GM12891 (cell line): ENCODE results near the gene VARS2.

Source experiments
- DNase-seq: peaks from one replicate; pipeline ENCODE4 v3.0.0; 2011; ENCODE audit warnings: low spot score; ENCODE audit not compliant: insufficient read length
- FAIRE-seq: peaks from 2 replicates; lab custom pipeline; 2011; peaks lifted over from hg19 to GRCh38; lab: Jason Lieb, UNC
- PAX5 ChIP-seq: IDR thresholded peaks from 2 replicates; pipeline ENCODE4 v1.6.1; 2011; ENCODE audit warnings: low read length, moderate library complexity, mild to moderate bottlenecking; ENCODE audit not compliant: insufficient read depth, severe bottlenecking
- POLR2A ChIP-seq: IDR thresholded peaks from 2 replicates; pipeline ENCODE4 v1.6.1; 2011; ENCODE audit warnings: low read depth, low read length, control low read depth
- POLR2AphosphoS5 ChIP-seq: IDR thresholded peaks from 2 replicates; pipeline ENCODE4 v1.6.1; 2011; ENCODE audit warnings: low read depth, low read length, control low read depth
- POU2F2 ChIP-seq: IDR thresholded peaks from 2 replicates; pipeline ENCODE4 v1.6.1; 2011; ENCODE audit warnings: low read depth, mild to moderate bottlenecking, control low read depth, low read length, moderate library complexity
- SPI1 ChIP-seq: IDR thresholded peaks from 2 replicates; pipeline ENCODE4 v1.6.1; 2011; ENCODE audit warnings: low read depth, low read length, control low read depth
- TAF1 ChIP-seq: IDR thresholded peaks from 2 replicates; pipeline ENCODE4 v1.6.1; 2011; ENCODE audit warnings: low read depth, low read length, control low read depth

Gene VARS2

DNA sequence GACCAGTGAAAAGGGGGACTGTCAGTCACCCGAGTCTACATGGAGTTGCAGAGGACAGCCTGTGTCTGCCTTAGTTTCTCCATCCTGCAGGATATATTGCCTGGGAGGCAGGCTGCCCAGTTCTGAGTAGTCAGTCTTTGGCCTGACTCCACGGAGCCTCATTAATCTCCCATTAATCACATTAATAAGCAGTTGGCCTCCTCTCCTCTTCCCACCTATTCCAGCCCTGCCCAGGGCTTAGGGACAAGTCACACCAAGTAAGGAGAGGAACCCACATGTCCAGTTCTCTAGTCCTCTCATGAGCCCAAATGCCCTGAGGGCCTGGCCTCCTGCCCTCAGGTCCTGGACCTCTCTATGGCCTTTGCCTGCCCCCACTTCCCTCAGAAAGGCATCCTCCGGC is 25.4 kb downstream of the VARS2 start:
- FAIRE-seq (no peak), DNase-seq (no peak)
- TF ChIP-seq PAX5 (no peak), POLR2A (no peak), POU2F2 (no peak), SPI1 (no peak)

DNA sequence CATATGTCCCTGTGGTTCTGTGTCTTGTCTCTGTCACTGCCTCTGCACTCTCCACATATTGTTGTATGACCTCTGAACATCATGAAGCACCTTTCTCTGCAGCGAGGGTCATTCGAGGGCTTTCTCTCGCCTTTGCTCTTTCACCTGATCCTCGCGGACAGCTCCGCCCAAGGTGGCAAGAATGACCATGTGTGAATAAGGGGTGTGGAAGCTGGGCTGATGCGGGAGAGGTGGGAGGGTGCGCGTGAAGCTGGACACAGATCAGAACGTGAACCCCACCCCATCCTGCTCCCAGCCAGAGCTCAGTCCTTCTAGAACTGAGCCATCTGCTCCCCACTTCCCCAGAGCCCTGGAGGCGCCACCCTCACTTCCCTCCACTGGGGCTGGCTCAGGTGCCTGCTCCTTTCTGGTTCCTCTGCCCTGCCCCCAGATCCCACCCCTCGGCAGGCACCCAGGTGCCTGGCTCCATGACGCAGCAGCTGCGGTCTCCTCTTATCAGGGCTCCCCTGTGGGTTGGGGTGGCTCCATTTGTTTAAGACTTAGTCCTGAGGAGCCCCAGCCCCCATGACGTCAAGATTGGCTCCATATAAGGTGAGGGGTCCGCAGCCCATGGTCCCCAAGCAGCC is 26.4 kb downstream of the VARS2 start, which contains the start of gene MUCL3:
Gene MUCL3, plus strand, starts transcription at position 613 of the 626 bp plus-strand sequence. CDS start 27 bp downstream, outside the sequence.
- DNase-seq (no peak), FAIRE-seq (no peak)
- TF ChIP-seq POLR2AphosphoS5, result no peak
- TF ChIP-seq PAX5, result no peak
- TF ChIP-seq SPI1, result no peak
- TF ChIP-seq TAF1, result no peak

DNA sequence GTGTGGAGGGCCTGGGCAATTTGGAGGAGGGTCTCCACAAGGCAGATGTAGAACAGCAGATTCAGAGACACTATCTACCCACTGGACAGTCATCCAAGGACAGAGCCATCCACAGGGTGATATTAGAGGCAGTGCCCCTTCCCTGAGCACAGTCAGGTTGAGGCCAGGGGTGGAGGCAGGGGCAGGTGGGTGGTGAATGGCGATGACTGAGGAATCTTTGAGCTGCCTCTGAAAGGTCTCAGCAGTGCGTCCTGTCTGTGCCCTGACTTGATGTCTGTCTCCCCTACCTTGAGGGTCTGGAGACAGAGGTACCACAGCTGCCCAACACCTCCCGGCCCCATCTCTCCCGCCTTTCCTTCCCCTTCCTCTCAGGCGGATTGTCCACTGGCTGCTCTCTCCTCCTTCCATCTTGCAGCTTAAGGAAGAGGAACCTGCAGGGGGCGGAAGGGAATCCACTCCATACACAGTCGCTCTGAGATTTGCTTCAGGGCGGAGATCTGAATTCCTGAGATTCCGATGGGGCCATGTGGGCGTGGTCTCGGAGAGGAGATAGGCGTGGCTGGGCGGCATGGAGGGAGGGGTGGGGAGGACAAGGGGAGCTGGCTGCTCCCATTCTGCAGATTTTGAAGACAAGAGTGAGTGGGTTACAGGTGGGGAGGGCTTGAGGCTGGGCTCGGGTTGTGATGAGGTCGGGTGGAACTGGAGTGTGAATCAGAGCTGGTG is 28.5 kb downstream of the VARS2 start:
- TF ChIP-seq POLR2AphosphoS5 (no peak), SPI1 (no peak), POLR2A (no peak), PAX5 (no peak), TAF1 (no peak), POU2F2 (no peak)
- DNase-seq (no peak), FAIRE-seq (no peak)

DNA sequence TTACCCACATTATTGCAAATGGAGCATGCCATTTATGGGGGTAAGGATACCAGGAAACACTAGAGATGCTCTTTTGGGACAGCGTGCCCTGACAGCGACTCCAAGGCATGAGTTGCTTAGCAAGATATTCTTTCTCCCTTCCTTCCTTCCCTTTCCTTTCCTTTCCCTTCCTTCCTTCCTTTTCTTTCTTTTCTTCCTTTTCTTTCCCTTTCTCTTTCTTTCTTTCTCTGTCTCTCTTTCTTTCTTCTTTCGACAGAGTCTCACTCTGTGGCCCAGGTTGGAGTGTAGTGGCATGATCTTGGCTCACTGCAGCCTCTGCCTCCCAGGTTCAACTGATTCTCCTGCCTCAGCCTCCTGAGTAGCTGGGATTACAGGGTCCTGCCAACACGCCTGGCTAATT is 30.0 kb downstream of the VARS2 start:
- TF ChIP-seq POLR2AphosphoS5 (no peak), POU2F2 (no peak)
- FAIRE-seq, result no peak
- no peak for DNase-seq

DNA sequence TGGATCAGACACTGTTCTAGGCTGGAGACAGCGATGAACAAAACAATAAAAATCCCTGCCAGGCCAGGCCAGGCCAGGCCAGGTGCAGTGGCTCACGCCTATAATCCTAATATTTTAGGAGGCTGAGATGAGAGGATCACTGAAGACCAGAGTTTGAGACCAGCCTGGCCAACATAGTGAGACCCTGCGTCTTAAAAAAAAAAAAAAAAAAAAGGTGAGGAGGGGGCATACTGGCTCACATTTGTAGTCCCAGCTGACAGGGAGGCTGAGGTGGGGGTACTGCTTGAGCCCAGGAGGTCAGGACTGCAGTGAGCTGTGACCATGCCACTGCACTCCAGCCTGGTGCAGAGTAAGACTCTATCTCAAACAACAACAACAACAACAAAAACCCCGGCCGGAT is 31.2 kb downstream of the VARS2 start:
- TF ChIP-seq POLR2A (no peak), SPI1 (no peak)
- FAIRE-seq, result no peak
- DNase-seq, result no peak

DNA sequence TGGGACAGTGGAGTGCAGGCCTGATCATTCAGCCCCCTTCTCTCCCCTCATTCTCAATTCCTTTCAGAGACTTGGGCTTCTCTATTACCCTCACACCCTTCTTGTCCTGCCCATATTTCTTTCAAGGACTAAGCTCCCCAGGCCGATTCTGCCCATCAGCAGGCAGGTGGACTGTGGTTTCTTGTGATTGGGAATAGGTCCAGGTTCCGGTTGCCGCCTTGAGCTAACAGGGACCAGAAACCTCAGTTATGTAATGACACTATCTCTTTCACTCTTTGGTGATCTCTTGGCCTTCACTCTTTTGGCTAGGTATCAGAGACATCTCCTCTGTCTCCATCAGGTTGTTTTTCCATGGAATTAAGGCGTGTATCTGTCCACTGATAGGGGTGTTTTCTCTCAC is 33.2 kb downstream of the VARS2 start:
- FAIRE-seq, result no peak
- DNase-seq, result no peak
- TF ChIP-seq SPI1 (no peak), PAX5 (no peak), POLR2A (no peak), POLR2AphosphoS5 (no peak), TAF1 (no peak), POU2F2 (no peak)

DNA sequence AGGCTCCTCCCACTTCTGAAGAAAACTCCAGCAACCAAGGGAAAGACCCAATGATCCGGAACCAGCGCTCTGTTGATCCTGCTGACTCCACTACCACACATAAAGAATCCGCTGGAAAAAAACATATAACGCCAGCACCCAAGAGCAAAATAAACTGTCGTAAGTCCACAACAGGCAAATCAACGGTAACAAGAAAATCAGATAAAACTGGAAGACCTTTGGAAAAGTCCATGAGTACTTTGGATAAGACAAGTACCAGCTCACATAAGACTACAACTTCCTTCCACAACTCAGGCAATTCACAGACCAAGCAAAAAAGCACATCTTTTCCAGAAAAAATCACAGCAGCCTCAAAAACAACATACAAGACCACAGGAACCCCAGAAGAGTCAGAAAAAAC is 34.8 kb downstream of the VARS2 start:
- no peak for DNase-seq
- no peak for TF ChIP-seq POU2F2
- no peak for TF ChIP-seq SPI1
- TF ChIP-seq PAX5, result no peak

DNA sequence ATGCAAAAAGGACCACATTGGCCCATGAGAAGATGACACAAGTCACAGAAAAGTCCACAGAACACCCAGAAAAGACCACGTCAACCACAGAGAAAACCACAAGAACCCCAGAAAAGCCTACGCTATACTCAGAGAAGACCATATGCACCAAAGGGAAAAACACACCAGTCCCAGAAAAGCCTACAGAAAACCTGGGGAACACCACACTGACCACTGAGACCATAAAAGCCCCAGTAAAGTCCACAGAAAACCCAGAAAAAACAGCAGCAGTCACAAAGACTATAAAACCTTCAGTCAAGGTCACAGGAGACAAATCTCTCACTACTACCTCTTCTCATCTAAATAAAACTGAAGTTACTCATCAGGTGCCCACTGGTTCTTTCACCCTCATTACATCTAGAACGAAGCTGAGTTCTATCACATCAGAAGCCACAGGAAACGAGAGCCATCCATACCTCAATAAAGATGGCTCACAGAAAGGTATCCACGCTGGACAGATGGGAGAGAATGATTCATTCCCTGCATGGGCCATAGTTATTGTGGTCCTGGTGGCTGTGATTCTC is 38.0 kb downstream of the VARS2 start:
- TF ChIP-seq TAF1 (no peak), POLR2A (no peak), PAX5 (no peak), POLR2AphosphoS5 (no peak)
- no peak for DNase-seq
- no peak for FAIRE-seq

More for the DNA sequence above, 34.8 kb downstream of the VARS2 start:
- FAIRE-seq, result no peak

DNA sequence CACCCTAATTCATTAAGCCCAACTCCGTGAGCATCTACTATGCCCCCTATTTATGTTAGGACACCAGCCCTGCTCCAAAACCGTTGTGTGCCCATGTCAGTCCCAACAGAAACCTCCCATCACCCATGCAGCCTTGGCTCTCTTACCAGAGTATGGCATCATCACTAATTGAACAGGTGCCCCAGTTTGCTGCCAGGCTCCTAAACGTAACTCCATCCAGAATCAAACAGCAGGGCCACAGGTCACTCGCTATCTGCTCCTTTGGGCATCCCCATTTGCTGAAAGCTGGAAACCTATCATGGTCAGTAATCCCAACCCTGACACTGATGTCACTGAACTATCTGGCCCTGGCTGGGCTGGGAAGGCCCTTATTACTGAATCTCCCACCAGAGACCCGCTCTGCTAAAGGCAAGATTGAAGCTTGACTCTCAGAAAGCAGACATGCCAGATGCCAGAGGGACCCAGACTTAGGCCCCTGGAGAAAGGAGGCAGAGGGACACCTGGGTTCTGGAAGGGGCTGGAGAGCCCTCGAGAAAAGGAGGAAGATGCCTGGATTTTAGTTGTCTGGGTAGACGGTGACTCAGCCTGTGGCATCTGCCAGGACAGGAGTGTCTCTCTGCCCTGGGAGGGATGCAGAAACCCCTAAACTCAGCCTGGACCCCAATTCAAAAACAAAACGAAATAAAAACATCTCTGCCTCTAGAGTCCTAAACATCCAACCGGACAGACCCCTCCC is 40.8 kb downstream of the VARS2 start:
- DNase-seq, result no peak
- TF ChIP-seq POLR2A, result no peak
- no peak for TF ChIP-seq POLR2AphosphoS5
- no peak for TF ChIP-seq SPI1
- no peak for TF ChIP-seq PAX5
- TF ChIP-seq TAF1, result no peak
- no peak for TF ChIP-seq POU2F2
- no peak for FAIRE-seq
